Uterus (tissue), 2 donors: ENCODE results near the gene NNT.

Experiments
- CTCF ChIP-seq, 4 experiments: fragments of 200-600 bp in 2 of 4; fragments of 450-650 bp in 2 of 4; sonication (generic) in 2 of 4; IDR thresholded peaks; one replicate each; pipeline ENCODE4 v1.5.1; 2016 to 2019; ENCODE audit warnings: antibody characterized with exemption in 4 of 4, mild to moderate bottlenecking in 2 of 4, moderate library complexity in 1 of 4
- POLR2A ChIP-seq, 2 donors: fragments of 450-650 bp; IDR thresholded peaks; one replicate each; pipeline ENCODE4 v1.6.1; 2016; ENCODE audit warnings: antibody characterized with exemption in 2 of 2, mild to moderate bottlenecking in 1 of 2, moderate library complexity in 1 of 2

DNA sequence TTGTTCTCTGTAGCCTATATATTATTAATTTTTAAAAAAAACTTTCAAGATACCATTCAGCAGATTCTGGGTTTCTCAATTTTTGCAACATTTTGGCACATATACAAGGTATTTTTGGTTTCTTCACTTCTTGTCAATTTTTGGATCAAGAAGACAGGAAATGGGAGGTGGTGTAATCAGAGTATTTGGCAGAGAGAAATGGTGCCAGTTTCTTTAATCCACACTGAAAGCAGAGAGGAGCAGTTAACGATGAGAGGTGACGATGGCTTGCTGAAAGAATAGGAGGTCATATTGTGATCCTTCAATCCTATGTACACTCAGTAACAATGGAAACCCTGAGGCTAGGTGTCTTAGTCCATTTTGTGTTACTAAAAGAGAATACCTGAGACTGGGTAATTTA is 16.4 kb downstream of the NNT start:
- no peak for TF ChIP-seq POLR2A (IDR thresholded peaks at IDR 0.05)
- TF ChIP-seq CTCF (IDR thresholded peaks at IDR 0.05), result no peak
